PC-3 (cell line): Measurements from ENCODE around the gene HK1. TPM values are rescaled to one million over a fixed set of nuclear protein-coding genes. Genes with fewer than 3 reads are reported as not detected.

Source experiments
- ATAC-seq: fragments of 200-7000 bp; cut with Tn5 transposase; 2 replicates; pipeline ENCODE4 v1.9.1; 2020; ENCODE audit warnings: mild to moderate bottlenecking, moderate library complexity
- BruUV-seq: library from RNA; stranded (reverse); fragments of 400-500 nt; replicated peaks from 2 replicates; lab custom pipeline; 2021; lab: Mats Ljungman, UMichigan
- CTCF ChIA-PET: fragments of 300-600 bp; sonication (Branson Sonifier 250); formaldehyde crosslinking; loops from one replicate; lab custom pipeline; 2022; ENCODE audit warnings: antibody characterized with exemption; lab: Charles Lee
- POLR2A ChIA-PET: fragments of 300-600 bp; sonication (Branson Sonifier 250); formaldehyde crosslinking; loops from one replicate; lab custom pipeline; 2022; ENCODE audit warnings: antibody characterized with exemption; ENCODE audit not compliant: unreplicated experiment; lab: Charles Lee
- DNase-seq: peaks from one replicate; pipeline ENCODE4 v3.0.0-alpha.2; 2015
- H2AFZ ChIP-seq: fragments of 300-600 bp; sonication (generic); 2 replicates; pipeline ENCODE4 v1.6.0; 2016; ENCODE audit warnings: antibody characterized with exemption, low read length
- H3F3A ChIP-seq: fragments of 300-600 bp; sonication (generic); one replicate; pipeline ENCODE4 v1.6.0; 2017; ENCODE audit warnings: antibody characterized with exemption, low read length, control low read depth, mild to moderate bottlenecking; ENCODE audit not compliant: unreplicated experiment
- H3K27ac ChIP-seq: fragments of 300-600 bp; sonication (generic); 2 replicates; pipeline ENCODE4 v1.5.1; 2016; ENCODE audit warnings: mild to moderate bottlenecking, low read length
- H3K27me3 ChIP-seq: fragments of 300-600 bp; sonication (generic); 2 replicates; pipeline ENCODE4 v1.6.1; 2016; ENCODE audit warnings: low read length, mixed read lengths
- H3K36me3 ChIP-seq: fragments of 300-600 bp; sonication (generic); 2 replicates; pipeline ENCODE4 v1.6.1; 2016; ENCODE audit warnings: low read depth, mixed run types, low read length, mixed read lengths
- H3K4me1 ChIP-seq: fragments of 300-600 bp; sonication (generic); 2 replicates; pipeline ENCODE4 v1.5.1; 2016; ENCODE audit warnings: low read length; ENCODE audit not compliant: insufficient read depth
- H3K4me2 ChIP-seq: fragments of 300-600 bp; sonication (generic); 2 replicates; pipeline ENCODE4 v1.6.0; 2016; ENCODE audit warnings: low read length
- H3K4me3 ChIP-seq: fragments of 300-600 bp; sonication (generic); 2 replicates; pipeline ENCODE4 v1.5.1; 2016; ENCODE audit warnings: mild to moderate bottlenecking, low read length, mixed read lengths
- H3K79me2 ChIP-seq: fragments of 300-600 bp; sonication (generic); 2 replicates; pipeline ENCODE4 v1.6.1; 2017; ENCODE audit warnings: low read length, mixed read lengths
- H3K9ac ChIP-seq: fragments of 300-600 bp; sonication (generic); 2 replicates; pipeline ENCODE4 v1.6.0; 2016; ENCODE audit warnings: mild to moderate bottlenecking, low read length
- H3K9me2 ChIP-seq: fragments of 300-600 bp; sonication (generic); replicated peaks from 2 replicates; pipeline ENCODE4 v1.6.1; 2016; ENCODE audit warnings: mixed run types, low read length, mixed read lengths
- H3K9me3 ChIP-seq: fragments of 300-600 bp; sonication (generic); 2 replicates; pipeline ENCODE4 v1.6.1; 2016; ENCODE audit warnings: low read length, mixed read lengths
- H4K20me1 ChIP-seq: fragments of 300-600 bp; sonication (generic); 2 replicates; pipeline ENCODE4 v1.6.1; 2016; ENCODE audit warnings: low read length, mixed read lengths
- CTCF ChIP-seq: fragments of 300-600 bp; sonication (generic); conservative IDR thresholded peaks from 2 replicates; pipeline ENCODE4 v1.5.1; 2017; ENCODE audit warnings: antibody characterized with exemption, low read depth, mild to moderate bottlenecking, low read length
- EZH2 ChIP-seq: fragments of 300-600 bp; sonication (generic); IDR thresholded peaks from one replicate; pipeline ENCODE4 v1.6.1; 2017; ENCODE audit warnings: antibody characterized with exemption, mild to moderate bottlenecking, low read length; ENCODE audit not compliant: unreplicated experiment
- EZH2phosphoT487 ChIP-seq: fragments of 300-600 bp; sonication (generic); IDR thresholded peaks from 2 replicates; pipeline ENCODE4 v1.6.1; 2018; ENCODE audit warnings: mild to moderate bottlenecking, antibody characterized with exemption, low read length, borderline replicate concordance
- intact Hi-C: fragments of 100-400 bp; cut with micrococcal nuclease; formaldehyde crosslinking; loops from 2 replicates; pipeline ENCODE4 v1.9.0; 2023
- total RNA-seq: library from RNA; depleted of rRNA; stranded (reverse); fragments of >200 nt; gene quantifications from 2 replicates; pipeline ENCODE4 v1.2.3, GENCODE V29; 2014

The HK1 gene
- total RNA-seq, 1 experiment from 2014 or later, result 189 TPM

DNA sequence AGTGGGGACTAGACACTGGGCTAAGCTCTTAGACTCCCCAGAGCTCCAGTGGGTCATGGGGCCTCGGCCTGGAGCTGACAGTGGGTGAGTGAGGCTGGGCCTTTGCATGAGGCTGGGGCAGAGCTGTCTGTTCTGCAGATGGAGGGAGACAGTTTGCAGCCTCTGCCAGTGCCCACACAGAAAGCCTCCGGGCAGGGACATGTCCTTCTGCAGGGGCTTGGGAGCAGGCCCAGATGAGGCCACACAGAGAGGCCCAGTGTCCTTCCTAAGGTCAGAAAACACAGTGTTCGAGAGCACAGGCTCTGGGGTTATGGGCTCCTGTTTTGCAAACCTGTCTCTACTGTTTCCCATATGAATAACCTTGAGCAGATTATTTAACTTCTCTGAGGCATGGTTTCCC is 25.1 kb upstream of the HK1 start:
- Histone ChIP-seq H3K27me3 (no peaks in the 10 kb centered on the region), H3K4me2 (no peak overlapping the region), H3K27ac (no peak overlapping the region), H3K36me3 (no peaks in the 10 kb centered on the region), H3K9me2 (no peaks in the 10 kb centered on the region), H4K20me1 (no peaks in the 10 kb centered on the region), H2AFZ (no peak overlapping the region), H3K4me1 (no peaks in the 10 kb centered on the region), H3K79me2 (no peaks in the 10 kb centered on the region), H3K9me3 (peaks cover 4% of the 10 kb centered on the region; the same call in 1 of the 2 replicates), H3F3A (no peaks in the 10 kb centered on the region), H3K9ac (no peak overlapping the region), H3K4me3 (no peak overlapping the region)
- ATAC-seq (no peak), DNase-seq (no peak)
- CTCF ChIA-PET, result no interaction called here
- no TSS peak for BruUV-seq
- POLR2A ChIA-PET, result no interaction called here
- intact Hi-C loops, result no loop called here
- TF ChIP-seq EZH2 (no peak), CTCF (no peak), EZH2phosphoT487 (no peak)

DNA sequence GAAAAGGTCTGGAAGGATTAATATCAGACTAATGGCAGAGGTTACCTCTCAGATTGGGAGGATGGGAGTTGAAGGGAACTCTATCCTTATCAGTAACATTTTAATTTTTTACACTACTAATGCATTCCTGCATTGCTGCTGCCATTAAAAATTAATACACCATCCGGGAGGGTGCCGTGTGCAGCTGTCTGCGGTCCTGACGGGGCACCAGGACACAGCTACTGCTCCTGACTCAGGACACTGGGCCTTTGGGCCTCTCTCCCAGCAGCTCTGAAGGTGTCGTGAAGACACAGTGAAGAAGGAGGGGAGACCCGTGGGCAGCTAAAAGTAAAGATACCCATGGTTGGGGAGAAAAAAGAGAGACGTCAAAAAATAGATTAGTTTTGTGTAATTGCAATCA is 23.4 kb upstream of the HK1 start:
- H3F3A ChIP-seq, result no peaks in the 10 kb centered on the region

More for the DNA sequence above, 23.4 kb upstream of the HK1 start:
- Histone ChIP-seq H3K4me1 (no peaks in the 10 kb centered on the region), H3K36me3 (no peaks in the 10 kb centered on the region), H3K9ac (no peak overlapping the region), H2AFZ (no peak overlapping the region), H3K27me3 (no peaks in the 10 kb centered on the region), H4K20me1 (no peaks in the 10 kb centered on the region), H3K4me2 (no peak overlapping the region), H3K4me3 (no peak overlapping the region), H3K9me3 (peaks cover 4% of the 10 kb centered on the region; the same call in 1 of the 2 replicates), H3K9me2 (no peaks in the 10 kb centered on the region), H3K27ac (no peak overlapping the region), H3K79me2 (no peaks in the 10 kb centered on the region)
- intact Hi-C loops, result no loop called here
- ATAC-seq (no peak), DNase-seq (no peak)
- CTCF ChIA-PET, result no interaction called here
- POLR2A ChIA-PET, result no interaction called here
- no TSS peak for BruUV-seq
- no peak for TF ChIP-seq CTCF
- no peak for TF ChIP-seq EZH2
- no peak for TF ChIP-seq EZH2phosphoT487
